ENCODE data around the gene FOXL1. TPM values are rescaled to one million over a fixed set of nuclear protein-coding genes. Genes with fewer than 3 reads are reported as not detected.

FOXL1 gene
- total RNA-seq, 1 donor from 2014 or later = under 0.01 TPM

DNA sequence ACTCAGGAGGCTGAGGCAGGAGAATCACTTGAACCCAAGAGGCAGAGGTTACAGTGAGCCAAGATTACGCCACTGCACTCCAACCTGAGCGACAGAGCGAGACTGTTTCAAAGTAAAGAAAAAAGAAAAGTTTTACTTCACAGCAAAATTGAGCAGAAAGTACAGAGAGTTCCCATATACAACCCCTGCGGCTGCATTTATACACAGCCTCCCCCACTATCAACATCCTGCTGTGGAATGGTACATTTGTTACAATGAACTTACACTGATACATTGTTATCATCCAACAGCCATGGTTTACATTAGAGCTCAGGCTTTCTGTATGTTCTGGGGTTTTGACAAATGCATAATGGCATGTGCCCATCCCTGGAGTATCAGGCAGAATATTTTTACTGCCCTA is 20.8 kb upstream of the FOXL1 start:
- H3K9me3 ChIP-seq (ENCODE audit: control insufficient read depth in 3 of 3, low read length in 3 of 3) = no peaks in the 10 kb centered on the region
- no peak overlapping the region for H3K27ac ChIP-seq (ENCODE audit: low read depth, low read length)
- H3K36me3 ChIP-seq (ENCODE audit: control insufficient read depth in 3 of 3, insufficient read depth in 3 of 3, low read length in 3 of 3) = peaks cover 0 to 3% (median 2%) of the 10 kb centered on the region in 3 donors
- H3K4me1 ChIP-seq (ENCODE audit: control insufficient read depth in 3 of 3, insufficient read depth in 3 of 3, low read length in 3 of 3) = peaks cover 19 to 27% (median 22%) of the 10 kb centered on the region in 3 donors
- no peak overlapping the region for H3K9ac ChIP-seq (ENCODE audit: low read depth in 1 of 3, low read length in 3 of 3)
- H3K27me3 ChIP-seq (ENCODE audit: control insufficient read depth in 3 of 3, insufficient read depth in 3 of 3, low read length in 3 of 3) = peaks cover 6 to 19% (median 15%) of the 10 kb centered on the region in 3 donors
- no peak overlapping the region for H3K4me3 ChIP-seq (ENCODE audit: low read length in 3 of 3)

DNA sequence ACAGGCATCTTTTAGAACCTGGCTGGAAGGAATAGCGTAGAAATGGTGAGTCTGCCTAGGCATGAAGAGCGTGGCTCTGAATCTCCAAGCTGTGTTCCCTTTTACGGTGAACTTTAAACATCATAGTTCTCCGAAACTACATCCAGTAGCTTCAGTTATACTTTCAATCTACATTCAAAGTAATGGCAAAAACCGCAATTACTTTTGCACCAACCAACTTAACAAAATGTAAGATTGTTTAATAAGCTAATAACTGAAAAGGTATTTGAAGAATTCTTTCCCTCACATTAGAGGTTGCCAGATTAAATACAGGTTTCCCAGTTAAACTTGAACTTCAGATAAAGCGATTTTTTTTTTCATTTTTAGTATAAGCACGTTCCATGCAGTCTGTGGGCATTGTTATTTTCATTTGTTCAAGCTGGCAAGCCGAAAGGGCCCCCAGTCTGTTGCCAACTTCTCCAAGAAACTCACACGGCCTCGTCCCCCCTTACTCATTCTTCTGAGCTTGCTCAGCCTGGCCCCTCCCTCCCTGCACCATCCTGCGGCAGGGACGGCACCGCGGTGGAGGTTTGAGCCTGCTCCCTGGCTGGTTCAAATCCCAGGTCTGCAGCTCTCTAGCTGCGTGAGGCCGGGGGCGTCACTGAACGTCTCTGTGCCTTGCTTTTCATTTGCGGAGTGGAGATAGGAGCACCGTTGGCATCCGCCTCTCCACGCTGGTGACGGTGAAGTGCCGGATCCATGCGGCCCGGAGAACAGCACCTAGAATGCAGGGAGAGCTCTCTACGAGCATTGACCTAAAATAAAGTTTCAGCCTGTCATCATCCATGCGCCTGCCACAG is 19.8 kb upstream of the FOXL1 start:
- Histone ChIP-seq H3K27me3 (ENCODE audit: control insufficient read depth in 3 of 3, insufficient read depth in 3 of 3, low read length in 3 of 3) (peaks cover 9 to 27% (median 15%) of the 10 kb centered on the region in 3 donors), H3K4me3 (ENCODE audit: low read length in 3 of 3) (no peak overlapping the region), H3K9me3 (ENCODE audit: control insufficient read depth in 3 of 3, low read length in 3 of 3) (no peaks in the 10 kb centered on the region), H3K4me1 (ENCODE audit: control insufficient read depth in 3 of 3, insufficient read depth in 3 of 3, low read length in 3 of 3) (peaks cover 19 to 27% (median 26%) of the 10 kb centered on the region in 3 donors), H3K36me3 (ENCODE audit: control insufficient read depth in 3 of 3, insufficient read depth in 3 of 3, low read length in 3 of 3) (peaks cover 0 to 2% (median 0%) of the 10 kb centered on the region in 3 donors), H3K9ac (ENCODE audit: low read depth in 1 of 3, low read length in 3 of 3) (no peak overlapping the region), H3K27ac (ENCODE audit: low read depth, low read length) (no peak overlapping the region)

DNA sequence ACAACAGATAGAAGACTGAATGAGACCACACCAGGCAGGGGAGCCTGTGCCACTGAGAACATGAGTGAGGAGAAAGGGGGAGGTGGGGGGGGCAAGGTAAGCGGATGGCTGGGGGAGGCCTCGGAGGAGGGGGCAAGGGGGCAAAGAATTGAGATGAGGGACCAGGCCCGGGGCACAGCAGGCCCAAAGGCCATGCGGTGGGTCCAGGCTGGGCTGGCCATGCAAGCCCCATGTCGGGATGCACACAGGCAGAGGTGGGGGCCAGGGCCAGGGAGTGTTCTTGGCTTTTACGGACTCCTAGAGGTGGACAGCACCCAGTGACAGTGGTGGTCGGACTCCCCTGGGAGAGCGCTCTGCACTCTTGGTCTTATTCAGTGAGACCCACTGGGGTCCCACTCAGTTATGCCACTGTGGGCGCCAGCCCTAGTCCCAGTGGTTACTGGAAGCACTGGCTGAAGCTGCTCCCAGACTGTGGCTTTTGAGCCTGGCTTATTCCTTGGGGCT is 18.5 kb upstream of the FOXL1 start:
- peaks cover 22 to 38% (median 25%) of the 10 kb centered on the region in 3 donors for H3K27me3 ChIP-seq (ENCODE audit: control insufficient read depth in 3 of 3, insufficient read depth in 3 of 3, low read length in 3 of 3)

DNA sequence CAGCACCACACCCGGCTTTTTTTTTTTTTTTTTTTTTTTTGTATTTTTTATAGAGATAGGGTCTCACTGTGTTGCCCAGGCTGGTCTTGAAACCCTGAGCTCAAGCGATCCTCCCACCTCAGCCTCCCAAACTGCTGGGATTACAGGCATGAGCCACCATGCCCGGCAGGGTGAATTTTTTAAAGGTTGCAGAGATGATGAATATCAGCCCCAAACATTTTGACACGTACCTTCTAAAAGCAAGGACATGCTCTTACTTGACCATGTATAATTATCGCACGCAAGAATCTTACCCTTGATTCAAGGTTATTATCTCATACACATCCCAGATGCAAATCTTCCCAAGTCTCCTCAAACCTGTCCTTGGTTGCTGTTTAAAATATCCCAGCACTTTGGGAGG is 16.0 kb upstream of the FOXL1 start:
- Histone ChIP-seq H3K36me3 (ENCODE audit: control insufficient read depth in 3 of 3, insufficient read depth in 3 of 3, low read length in 3 of 3) (no peaks in the 10 kb centered on the region), H3K4me1 (ENCODE audit: control insufficient read depth in 3 of 3, insufficient read depth in 3 of 3, low read length in 3 of 3) (peaks cover 4 to 10% (median 9%) of the 10 kb centered on the region in 3 donors), H3K27ac (ENCODE audit: low read depth, low read length) (no peak overlapping the region), H3K9me3 (ENCODE audit: control insufficient read depth in 3 of 3, low read length in 3 of 3) (no peaks in the 10 kb centered on the region), H3K4me3 (ENCODE audit: low read length in 3 of 3) (no peak overlapping the region), H3K9ac (ENCODE audit: low read depth in 1 of 3, low read length in 3 of 3) (no peak overlapping the region), H3K27me3 (ENCODE audit: control insufficient read depth in 3 of 3, insufficient read depth in 3 of 3, low read length in 3 of 3) (peaks cover 39 to 60% (median 47%) of the 10 kb centered on the region in 3 donors)

More for the DNA sequence above, 18.5 kb upstream of the FOXL1 start:
- Histone ChIP-seq H3K4me3 (ENCODE audit: low read length in 3 of 3) (no peak overlapping the region), H3K9ac (ENCODE audit: low read depth in 1 of 3, low read length in 3 of 3) (no peak overlapping the region), H3K4me1 (ENCODE audit: control insufficient read depth in 3 of 3, insufficient read depth in 3 of 3, low read length in 3 of 3) (peaks cover 19 to 22% (median 20%) of the 10 kb centered on the region in 3 donors), H3K27ac (ENCODE audit: low read depth, low read length) (no peak overlapping the region), H3K9me3 (ENCODE audit: control insufficient read depth in 3 of 3, low read length in 3 of 3) (no peaks in the 10 kb centered on the region), H3K36me3 (ENCODE audit: control insufficient read depth in 3 of 3, insufficient read depth in 3 of 3, low read length in 3 of 3) (peaks cover 0 to under 1% (median 0%) of the 10 kb centered on the region in 3 donors)

DNA sequence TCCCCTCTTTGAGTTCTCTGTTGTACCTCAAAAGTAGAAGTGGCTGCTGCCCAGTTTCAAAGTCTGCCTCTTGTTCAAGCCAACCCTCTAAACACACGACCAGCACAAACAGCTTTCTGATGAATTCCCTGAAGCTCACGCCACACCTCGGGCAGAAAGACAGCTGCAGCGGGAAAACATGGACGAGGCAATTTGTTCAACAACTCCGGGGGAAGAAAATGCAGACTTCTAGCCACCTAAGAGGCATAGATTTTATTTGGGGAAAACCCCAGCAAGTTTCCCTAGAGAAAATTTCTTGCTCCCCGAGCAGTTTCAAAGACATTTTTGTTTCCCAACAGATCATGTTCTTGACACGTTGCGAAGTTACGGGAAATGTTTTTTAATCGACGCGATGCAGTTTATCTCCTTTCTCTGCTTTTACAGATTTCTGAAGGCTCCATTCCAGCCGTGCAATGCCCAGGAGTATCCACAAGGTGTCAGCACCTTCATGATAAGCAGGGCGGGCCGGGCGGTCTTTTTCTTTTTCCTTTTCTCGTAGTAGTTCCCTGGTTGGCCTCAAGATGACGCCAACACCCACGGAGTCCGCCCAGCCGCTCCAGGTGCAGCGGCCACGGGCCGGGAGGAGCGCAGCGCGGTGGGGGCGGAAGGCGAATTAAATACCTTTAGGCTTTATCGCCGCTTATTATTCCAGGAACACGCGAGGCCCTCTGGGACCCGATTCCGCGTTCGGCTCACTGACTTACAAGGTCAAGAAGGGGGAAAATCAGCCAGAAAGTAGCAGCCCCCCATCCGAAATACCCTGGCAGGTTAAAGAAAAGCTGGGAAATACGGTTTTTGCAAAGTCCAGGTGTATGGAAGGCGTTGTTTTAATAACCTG is 14.6 kb upstream of the FOXL1 start:
- Histone ChIP-seq H3K9me3 (ENCODE audit: control insufficient read depth in 3 of 3, low read length in 3 of 3) (no peaks in the 10 kb centered on the region), H3K9ac (ENCODE audit: low read depth in 1 of 3, low read length in 3 of 3) (no peak overlapping the region), H3K4me1 (ENCODE audit: control insufficient read depth in 3 of 3, insufficient read depth in 3 of 3, low read length in 3 of 3) (peaks cover 4 to 10% (median 9%) of the 10 kb centered on the region in 3 donors), H3K4me3 (ENCODE audit: low read length in 3 of 3) (peak overlapping the region in 1 of 3 donors; percentile 10), H3K27me3 (ENCODE audit: control insufficient read depth in 3 of 3, insufficient read depth in 3 of 3, low read length in 3 of 3) (peaks cover 41 to 70% (median 54%) of the 10 kb centered on the region in 3 donors), H3K27ac (ENCODE audit: low read depth, low read length) (no peak overlapping the region), H3K36me3 (ENCODE audit: control insufficient read depth in 3 of 3, insufficient read depth in 3 of 3, low read length in 3 of 3) (no peaks in the 10 kb centered on the region)

DNA sequence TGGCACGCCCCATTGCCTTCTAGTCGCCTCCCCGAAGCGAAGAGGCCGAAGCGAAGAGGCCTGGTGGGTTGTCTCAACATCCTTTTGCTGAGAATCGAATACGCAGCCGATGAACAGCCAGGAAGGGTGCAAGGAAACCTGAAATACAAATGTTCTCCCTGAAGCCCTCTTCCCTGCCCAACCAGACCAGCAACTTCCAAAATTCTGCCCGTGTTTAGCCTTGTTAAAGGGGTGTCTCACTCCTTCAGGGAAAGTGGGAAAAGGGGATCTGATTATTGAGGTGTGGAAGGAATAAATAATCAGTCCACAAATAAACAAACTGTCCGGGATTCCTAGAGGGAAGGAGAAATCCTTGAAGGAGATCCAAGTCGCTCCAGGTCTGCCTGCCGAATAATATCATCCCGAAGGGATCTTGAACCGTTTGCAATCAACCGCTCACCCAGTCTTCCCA is 13.1 kb upstream of the FOXL1 start:
- no peak overlapping the region for H3K9ac ChIP-seq (ENCODE audit: low read depth in 1 of 3, low read length in 3 of 3)
- no peak overlapping the region for H3K27ac ChIP-seq (ENCODE audit: low read depth, low read length)
- H3K9me3 ChIP-seq (ENCODE audit: control insufficient read depth in 3 of 3, low read length in 3 of 3) = no peaks in the 10 kb centered on the region
- no peak overlapping the region for H3K4me3 ChIP-seq (ENCODE audit: low read length in 3 of 3)
- H3K27me3 ChIP-seq (ENCODE audit: control insufficient read depth in 3 of 3, insufficient read depth in 3 of 3, low read length in 3 of 3) = peaks cover 54 to 78% (median 63%) of the 10 kb centered on the region in 3 donors
- peaks cover 4 to 10% (median 9%) of the 10 kb centered on the region in 3 donors for H3K4me1 ChIP-seq (ENCODE audit: control insufficient read depth in 3 of 3, insufficient read depth in 3 of 3, low read length in 3 of 3)
- H3K36me3 ChIP-seq (ENCODE audit: control insufficient read depth in 3 of 3, insufficient read depth in 3 of 3, low read length in 3 of 3) = no peaks in the 10 kb centered on the region

DNA sequence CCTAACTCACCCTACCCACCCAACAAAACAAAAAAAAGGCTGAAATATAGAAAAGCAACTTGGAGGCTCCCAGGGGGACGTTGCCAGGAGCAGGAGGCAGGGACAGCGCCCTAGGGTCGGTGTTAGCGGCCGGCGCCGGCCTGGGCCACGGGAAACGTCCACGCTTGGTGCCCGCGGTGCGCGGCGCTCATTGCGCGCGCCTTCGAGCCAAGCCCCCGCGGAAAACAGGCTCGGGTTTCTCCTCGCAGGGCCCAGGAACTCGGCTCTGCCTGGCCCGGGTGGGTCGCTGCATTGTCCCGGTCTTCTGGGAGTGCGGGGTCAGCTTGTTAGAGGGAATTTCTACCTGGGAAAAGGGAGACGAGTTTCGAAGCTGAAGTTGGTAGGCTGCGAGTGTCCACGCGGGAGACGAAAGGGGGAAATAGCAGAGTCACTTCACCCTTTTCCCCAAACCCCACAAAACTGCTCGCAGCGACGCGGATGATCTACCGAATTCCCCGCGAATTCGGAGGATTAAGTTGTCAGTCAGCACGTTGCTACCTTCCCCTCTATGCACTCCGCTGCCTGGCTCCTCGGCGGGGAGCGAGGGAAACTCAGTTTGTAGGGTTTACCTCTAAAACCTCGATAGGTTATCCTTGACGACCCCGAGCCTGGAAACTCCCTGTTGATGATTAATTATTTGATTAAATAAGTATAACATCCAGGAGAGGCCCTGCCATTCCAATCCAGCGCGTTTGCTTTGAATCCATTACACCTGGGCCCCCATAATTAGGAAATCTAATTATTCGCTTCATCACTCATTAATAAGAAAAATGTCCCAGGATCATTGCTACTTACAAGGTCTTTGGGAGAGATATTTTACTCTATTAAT is 12.5 kb upstream of the FOXL1 start:
- peaks cover 61 to 82% (median 69%) of the 10 kb centered on the region in 3 donors for H3K27me3 ChIP-seq (ENCODE audit: control insufficient read depth in 3 of 3, insufficient read depth in 3 of 3, low read length in 3 of 3)
- H3K4me3 ChIP-seq (ENCODE audit: low read length in 3 of 3) = no peak overlapping the region
- H3K27ac ChIP-seq (ENCODE audit: low read depth, low read length) = no peak overlapping the region
- H3K9ac ChIP-seq (ENCODE audit: low read depth in 1 of 3, low read length in 3 of 3) = no peak overlapping the region
- H3K9me3 ChIP-seq (ENCODE audit: control insufficient read depth in 3 of 3, low read length in 3 of 3) = no peaks in the 10 kb centered on the region
- no peaks in the 10 kb centered on the region for H3K36me3 ChIP-seq (ENCODE audit: control insufficient read depth in 3 of 3, insufficient read depth in 3 of 3, low read length in 3 of 3)
- H3K4me1 ChIP-seq (ENCODE audit: control insufficient read depth in 3 of 3, insufficient read depth in 3 of 3, low read length in 3 of 3) = peaks cover 4 to 10% (median 9%) of the 10 kb centered on the region in 3 donors

DNA sequence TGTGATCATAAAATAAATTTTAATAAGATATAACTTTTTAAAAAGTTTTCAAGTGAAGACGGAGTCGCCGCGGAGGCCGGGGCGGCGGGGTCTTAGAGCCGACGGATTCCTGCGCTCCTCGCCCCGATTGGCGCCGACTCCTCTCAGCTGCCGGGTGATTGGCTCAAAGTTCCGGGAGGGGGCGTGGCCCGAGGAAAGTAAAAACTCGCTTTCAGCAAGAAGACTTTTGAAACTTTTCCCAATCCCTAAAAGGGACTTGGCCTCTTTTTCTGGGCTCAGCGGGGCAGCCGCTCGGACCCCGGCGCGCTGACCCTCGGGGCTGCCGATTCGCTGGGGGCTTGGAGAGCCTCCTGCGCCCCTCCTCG is 11.8 kb upstream of the FOXL1 start, which contains the start of gene FOXC2:
TSS of gene FOXC2 (plus strand) at position 229 of the 365 bp plus-strand sequence. CDS start 507 bp downstream, outside the sequence.
- Histone ChIP-seq H3K27ac (ENCODE audit: low read depth, low read length) (peak within 1 kb of the TSS; percentile 30), H3K27me3 (ENCODE audit: control insufficient read depth in 3 of 3, insufficient read depth in 3 of 3, low read length in 3 of 3) (peaks cover 64 to 83% (median 69%) of the 10 kb centered on the region in 3 donors), H3K9me3 (ENCODE audit: control insufficient read depth in 3 of 3, low read length in 3 of 3) (no peaks in the 10 kb centered on the region), H3K4me3 (ENCODE audit: low read length in 3 of 3) (peak within 1 kb of the TSS in 2 of 3 donors; percentile 43 to 45), H3K4me1 (ENCODE audit: control insufficient read depth in 3 of 3, insufficient read depth in 3 of 3, low read length in 3 of 3) (peaks cover 6 to 10% (median 9%) of the 10 kb centered on the region in 3 donors), H3K9ac (ENCODE audit: low read depth in 1 of 3, low read length in 3 of 3) (peak within 1 kb of the TSS in 1 of 3 donors; percentile 25), H3K36me3 (ENCODE audit: control insufficient read depth in 3 of 3, insufficient read depth in 3 of 3, low read length in 3 of 3) (no peaks in the 10 kb centered on the region)

All from skeletal muscle tissue (tissue), 4 donors.